ENCODE data around the gene STRA8.
A peak's percentile ranks its signal among the peaks of the same experiment; 100 is the strongest.

GRCh38 chr7:135211179-135211945, 22.3 kb upstream of the STRA8 start, which contains the start of gene WDR91:
- TF ChIP-seq CTCF (IDR thresholded peaks at IDR 0.05) (no peak), POLR2A (IDR thresholded peaks at IDR 0.05) (peak in 3 of 4 donors; percentile 79 to 95 (median 83))

Measured in upper lobe of left lung (tissue), 4 donors.